ENCODE data around the gene SH2D3C.

Gene SH2D3C

DNA sequence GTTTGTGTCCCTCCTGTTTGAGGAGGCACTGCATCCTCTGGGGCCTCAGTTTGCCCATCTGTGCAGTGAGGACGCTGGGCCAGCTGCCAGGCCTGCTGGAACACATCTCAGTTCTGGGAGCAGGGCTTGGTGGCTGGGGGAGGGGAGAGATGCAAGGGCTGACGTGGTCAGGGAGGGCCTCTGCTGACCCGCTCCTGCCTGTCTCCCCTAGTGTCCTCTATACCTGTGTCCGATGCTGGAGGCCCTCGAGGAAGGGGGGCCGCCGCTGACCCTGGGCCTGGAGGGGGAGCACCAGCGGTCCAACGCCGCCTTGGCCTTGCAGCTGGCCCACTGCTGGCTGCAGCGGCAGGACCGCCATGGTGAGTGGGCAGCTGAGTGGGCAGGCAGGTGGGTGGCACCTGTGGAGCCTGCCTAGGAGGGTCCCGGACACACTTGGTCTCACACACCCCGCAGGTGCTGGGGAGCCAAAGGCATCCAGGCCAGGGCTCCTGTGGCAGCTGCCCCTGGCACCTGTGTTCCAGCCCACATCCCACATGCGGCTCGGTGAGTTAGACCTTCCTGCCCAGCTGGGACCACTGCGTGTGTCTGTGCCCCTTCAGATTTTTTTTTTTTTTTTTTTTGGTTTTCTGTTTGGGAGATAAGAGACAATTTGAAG is 30.0 kb upstream of the SH2D3C start:
- DNase-seq: no peak

DNA sequence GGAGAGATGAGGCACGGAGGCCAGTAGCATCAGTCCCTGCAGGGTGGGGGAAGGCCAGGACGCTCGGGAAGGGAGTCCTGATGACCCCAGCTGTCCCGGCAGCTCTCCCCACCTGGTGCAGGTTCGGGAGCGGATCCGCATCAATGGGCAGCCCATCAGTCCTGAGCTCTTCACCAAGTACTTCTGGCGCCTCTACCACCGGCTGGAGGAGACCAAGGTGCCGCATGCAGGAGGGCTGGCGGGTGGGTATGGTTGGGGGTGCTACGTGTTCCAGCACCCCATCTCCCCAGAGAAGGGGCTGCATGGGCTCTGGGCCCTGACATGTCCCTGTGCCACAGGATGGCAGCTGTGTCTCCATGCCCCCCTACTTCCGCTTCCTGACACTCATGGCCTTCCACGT is 28.4 kb upstream of the SH2D3C start:
- DNase-seq: no peak

DNA sequence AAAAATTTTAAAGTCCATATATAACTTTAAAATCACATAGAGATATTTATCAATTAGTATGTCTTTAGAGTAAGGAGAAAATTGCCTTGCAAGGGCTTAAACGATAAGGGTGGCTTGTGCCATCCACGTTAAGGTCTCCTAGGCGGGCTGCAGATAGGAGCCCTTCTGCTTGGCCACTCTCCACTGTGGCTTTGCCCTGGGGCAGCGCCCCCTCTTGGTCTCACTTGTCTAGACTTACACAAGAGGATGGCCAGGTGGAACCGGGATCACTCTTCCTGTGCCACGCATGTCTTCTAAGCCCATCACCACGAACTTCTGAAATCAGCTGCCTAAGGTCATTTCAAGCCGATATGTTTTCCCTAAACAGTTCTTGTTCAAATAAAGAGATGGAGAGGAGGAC is 27.2 kb upstream of the SH2D3C start:
- DNase-seq: no peak

DNA sequence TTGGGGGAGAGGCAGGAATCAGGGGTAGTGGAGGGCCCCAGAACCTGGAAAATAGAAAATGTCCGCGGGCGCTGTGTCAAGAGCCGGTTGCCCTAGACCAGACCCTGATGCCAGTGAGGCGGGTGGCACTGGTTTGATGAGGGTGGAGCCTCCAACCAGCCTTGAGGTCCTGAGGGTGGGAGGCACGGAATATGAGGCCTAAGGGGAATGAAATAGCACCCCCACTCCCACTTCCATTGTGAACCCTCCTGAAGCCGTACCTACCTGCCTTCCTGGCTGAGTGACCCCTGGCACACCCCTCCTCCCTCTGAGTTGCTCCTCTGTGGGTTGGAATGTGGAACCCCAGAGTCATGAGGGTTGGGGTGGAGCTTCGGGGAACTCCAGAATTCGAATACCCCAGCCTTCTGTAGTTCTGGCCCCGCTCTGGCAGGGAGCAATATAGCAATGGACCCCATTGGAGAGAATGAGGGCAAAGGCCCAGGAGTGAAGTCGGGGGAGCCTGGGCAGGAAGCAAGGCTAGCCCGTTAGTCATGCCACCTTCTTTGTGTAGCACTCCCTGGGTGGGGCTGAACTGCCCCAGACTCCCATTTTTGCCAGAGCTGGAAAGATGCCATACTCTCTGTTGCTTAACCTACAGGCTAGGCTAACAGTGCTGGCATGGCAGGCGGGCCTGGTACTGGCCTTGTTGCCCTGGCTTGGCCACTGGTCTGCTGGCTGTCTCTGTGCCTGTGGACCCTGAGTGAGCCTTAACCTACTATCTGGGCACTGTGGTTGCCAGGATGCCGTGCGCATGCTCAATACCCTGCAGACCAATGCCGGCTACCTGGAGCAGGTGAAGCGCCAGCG is 25.3 kb upstream of the SH2D3C start:
- DNase-seq: peak in 1 of 2 experiments; percentile 29

DNA sequence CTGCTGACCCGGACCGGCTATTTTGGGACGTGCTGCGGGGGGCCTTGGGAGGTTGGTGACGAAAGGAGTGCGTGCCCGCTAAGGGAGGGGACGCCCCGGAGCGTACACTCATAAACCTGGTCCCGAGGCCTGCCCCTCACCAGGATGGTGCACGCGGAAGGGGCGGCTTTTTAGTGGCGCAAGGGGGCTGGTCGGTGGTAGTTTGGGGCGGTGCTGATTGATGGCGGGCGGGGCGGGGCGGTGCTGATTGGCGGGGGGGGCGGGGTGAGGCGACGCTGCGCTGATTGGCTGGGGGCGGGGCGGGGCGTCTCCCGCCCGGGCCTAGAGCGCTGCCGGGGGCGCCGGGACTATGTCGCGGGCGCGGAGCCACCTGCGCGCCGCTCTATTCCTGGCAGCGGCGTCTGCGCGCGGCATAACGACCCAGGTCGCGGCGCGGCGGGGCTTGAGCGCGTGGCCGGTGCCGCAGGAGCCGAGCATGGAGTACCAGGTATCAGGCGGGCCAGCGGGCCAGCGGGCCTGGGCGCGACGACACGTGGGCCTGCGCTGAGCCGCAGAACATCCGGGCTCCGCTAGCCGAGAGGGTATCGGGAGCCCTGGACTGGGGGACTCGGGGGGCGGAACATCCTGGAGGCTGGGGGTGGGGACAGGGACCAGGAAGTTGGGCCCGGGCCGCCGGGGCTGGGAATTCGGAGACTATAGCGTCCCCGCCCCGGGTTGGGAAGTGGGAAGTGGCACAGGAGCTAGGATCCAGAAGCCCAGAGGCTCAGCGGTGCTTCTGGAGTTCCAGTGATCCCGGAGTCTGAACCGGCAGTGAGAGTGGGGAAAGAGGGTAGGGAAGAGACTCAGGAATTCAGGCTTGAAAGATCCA is 24.3 kb upstream of the SH2D3C start, which contains the start of gene FPGS:
Gene FPGS (plus strand): TSS at position 307 of the 868 bp plus-strand sequence. CDS start 43 bp downstream, at position 350.
- DNase-seq: peak; percentile 86 to 87

DNA sequence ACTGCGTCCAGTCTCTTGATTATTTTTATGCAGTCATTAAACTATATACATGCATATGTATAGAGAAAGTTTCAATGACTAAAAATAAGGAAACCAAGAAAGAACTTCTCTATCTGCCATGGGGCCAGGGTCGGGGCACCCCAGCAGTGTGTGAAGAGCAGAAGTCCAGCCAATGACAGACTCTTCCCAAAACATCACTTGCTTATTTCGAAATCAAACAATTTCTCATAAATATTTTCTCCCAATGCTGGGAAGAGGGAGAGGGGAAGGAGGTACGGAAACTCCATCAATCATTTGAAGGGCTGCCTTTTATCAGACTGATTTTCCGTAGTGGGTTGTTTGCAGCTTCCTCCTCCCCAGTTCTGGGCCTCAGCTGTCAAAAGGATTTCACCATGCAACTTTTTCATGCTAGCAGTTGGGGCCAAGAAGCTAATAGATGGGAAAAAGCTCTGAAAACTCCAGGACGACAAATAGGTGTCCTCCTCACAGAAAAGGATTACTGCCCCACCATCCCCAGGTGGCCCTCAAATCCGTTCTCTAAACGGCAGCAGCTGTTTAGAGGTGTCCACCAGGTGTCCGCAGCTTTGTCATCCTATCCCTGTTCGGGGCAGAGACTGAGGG is 23.6 kb upstream of the SH2D3C start:
- DNase-seq: no peak

DNA sequence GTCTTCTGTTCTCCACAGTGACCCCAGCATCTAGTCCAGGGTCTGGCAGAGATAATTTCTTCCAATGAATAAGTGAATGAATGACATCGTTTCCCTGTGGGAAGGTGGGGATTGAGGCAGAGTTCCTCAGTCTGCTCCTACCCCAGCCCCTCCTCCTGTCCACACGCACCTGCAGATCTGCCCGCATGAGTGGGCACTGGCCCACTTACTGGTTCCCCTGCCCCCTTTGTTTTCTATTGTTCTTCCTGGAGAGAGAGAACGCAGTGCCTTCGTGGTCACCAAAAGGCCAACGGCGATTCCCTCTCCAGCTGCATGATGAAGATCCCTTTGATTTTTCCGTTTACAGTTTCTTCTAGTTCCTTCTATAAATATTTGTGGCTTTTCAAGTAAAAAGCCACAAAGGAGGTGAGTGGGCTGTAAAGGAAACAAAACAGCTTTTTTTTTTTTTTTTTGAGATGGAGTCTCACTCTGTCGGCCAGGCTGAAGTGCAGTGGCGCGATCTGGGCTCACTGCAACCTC is 18.4 kb upstream of the SH2D3C start:
- DNase-seq: no peak

DNA sequence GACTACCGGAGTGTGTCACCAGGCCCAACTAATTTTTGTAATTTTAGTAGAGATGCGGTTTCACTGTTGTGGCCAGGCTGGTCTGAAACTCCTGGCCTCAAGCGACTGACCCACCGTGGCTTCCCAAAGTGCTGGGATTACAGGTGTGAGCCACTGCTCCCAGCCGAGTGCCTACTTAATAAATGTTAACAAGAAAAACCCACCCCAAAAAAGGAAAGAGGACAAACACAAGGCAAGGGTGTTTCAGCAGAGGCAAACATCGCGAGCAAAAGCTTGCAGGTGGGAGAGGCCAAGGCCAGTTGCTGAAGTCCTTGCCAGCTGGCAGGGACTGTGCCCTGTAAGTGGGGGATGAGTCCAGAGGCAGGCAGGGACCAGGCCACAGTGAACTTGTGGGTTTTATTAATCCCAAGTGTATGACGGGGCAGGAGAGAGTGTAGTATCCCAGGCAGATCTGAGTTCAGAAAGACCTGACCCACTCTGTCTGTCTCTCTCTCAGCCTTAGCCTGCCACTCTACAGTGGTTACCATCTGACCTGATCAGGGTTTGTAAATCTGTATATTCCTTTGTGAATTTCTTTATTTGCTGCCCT is 17.9 kb upstream of the SH2D3C start:
- no peak for DNase-seq

DNA sequence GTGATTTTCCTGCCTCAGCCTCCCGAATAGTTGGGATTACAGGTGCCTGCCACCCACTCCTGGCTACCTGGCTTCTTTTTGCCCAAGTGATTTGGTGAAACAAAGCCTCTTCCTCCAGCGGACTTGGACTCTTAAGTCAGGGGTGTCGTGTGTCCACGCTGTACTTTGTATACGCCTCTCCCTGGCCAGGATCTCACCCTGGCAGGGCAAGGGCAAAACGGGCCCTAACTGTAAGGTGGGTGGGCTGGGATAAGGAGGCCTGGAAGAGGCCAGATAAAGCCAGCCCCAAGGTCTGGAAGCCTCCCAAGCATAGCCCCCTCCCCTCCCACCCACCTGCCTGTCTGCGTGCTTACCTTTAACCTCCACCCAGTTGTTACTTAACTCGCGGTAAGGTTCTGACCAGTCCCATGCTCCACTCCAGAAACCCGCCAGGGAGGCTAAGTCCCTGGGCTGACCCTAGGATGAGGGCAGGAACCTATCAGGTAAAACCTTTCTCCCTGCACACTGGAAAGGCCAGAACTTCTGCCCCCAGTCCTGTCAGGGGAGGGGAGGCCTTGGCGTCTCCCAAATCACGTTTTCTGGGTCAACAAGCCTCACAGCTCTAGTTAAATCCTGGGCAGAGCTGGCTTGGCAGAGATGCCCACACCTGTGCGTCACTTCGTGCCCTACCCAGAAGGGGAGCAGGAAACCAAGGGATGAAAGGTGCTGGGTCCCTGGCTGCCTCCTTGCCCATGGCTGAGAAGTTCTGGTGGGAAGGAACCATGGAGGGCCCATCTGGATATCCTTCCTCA is 15.7 kb upstream of the SH2D3C start:
- no peak for DNase-seq

DNA sequence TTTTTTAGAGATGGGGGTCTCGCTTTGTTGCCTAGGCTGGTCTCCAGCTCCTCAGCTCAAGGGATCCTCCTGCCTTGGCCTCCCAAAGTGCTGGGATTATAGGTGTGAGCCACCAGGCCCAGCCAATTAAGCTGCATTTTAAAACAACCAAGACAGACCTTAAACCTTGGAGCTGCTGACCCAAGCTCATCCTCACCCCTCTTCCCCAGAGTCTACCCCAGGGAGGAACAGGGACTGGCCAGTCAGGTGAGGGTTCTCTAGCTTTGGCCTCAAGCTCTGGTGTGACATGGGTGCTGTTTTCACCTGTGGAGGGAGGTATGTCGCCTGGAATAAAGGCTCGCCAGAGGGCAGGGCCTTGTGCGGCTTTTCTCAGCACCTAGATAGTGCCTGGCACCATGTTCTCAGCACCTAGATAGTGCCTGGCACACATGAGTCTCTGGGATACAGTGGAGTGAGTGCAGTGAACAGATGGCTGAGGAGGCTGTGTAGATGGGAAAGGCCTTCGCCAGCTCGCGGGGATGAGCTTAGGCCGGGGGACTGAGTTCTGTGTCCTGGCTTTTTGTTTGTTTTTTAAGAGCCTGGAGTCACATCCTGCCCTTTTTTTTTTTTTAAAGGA is 14.7 kb upstream of the SH2D3C start:
- no peak for DNase-seq

DNA sequence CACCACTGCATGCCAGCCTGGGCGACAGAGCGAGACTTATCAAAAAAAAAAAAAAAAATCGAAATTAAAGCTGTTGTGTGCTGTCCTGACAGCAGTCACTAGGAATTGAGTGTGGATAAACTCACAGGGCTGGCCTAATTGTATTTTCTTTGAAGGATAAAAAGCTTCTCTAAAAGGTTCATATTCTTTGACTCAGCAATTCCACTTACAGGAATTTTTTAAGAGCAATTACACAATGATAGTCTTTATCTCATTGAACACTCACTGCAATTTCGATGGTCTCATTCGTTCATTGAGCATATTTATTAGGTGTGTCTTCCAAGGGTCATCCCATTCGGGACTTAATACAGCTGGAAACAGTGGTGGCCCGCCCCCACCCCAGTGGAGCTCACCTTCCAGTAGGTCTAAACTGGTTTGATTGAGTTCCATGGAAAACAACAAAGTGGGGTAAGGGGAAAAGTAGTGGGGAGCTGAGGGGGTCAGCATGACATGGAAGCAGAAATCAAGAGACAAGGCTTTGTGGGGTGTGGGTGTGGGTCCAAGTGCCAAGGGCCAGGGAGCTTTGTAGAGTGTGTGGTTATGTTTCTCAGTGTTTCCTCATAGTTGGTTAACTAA is 14.1 kb upstream of the SH2D3C start:
- DNase-seq: no peak

DNA sequence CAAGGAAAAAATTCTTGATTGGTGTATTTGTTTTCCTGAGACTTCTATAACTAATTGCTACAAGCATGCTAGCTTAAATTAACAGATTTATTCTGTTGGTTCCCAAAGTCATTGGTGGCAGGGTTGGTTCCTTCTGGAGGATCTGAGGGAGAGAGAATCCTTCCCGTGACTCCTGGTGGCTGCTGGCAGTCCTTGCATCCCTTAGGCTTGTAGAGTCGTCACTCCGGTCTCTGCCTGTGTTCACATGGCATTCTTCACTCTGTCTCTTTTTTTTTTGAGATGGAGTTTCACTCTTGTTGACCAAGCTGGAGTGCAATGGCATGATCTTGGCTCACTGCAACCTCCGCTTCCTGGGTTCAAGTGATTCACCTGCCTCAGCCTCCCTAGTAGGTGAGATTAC is 12.6 kb upstream of the SH2D3C start:
- DNase-seq: no peak

DNA sequence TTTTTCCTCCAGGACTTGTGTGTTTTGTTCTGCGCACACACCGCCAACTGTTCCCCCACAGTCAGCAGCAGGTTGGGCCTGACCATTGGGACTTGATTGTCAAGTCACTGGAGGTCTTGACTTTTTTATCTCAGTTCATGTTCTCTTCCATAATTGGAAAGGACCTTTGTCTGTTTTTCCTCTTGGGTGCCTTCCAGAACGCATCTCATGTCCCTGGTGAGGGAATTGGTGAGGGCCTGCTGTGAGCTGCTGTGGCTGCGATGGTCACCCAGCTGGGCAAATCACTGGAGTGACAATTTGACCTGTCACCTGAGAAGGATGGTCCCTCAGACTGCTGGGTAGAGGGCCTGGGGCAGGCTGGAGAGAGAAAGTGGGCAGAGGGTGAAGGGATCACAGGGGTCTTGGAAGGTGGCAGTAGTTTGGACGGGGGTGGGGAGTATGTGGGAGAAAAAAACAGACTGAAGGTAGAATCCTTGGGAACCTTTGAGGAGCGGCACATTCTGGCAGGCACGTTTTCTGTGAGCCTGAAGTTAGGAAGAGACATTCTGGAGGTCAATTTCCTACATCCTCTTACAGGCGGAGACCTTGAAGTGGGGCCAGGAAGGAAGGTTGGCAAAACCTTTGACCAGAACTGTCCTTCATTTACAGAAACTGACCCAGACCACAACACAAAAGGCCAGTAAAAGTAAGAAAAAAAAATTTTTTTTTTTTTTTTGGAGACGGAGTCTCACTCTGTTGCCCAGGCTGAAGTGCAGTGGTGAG is 11.8 kb upstream of the SH2D3C start:
- DNase-seq: no peak

DNA sequence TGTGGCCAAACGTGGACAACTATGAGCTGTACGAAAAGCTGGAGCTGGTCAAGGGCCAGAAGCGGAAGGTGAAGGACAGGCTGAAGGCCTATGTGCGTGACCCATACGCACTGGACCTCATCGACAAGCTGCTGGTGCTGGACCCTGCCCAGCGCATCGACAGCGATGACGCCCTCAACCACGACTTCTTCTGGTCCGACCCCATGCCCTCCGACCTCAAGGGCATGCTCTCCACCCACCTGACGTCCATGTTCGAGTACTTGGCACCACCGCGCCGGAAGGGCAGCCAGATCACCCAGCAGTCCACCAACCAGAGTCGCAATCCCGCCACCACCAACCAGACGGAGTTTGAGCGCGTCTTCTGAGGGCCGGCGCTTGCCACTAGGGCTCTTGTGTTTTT is 10.7 kb upstream of the SH2D3C start:
- DNase-seq: no peak

DNA sequence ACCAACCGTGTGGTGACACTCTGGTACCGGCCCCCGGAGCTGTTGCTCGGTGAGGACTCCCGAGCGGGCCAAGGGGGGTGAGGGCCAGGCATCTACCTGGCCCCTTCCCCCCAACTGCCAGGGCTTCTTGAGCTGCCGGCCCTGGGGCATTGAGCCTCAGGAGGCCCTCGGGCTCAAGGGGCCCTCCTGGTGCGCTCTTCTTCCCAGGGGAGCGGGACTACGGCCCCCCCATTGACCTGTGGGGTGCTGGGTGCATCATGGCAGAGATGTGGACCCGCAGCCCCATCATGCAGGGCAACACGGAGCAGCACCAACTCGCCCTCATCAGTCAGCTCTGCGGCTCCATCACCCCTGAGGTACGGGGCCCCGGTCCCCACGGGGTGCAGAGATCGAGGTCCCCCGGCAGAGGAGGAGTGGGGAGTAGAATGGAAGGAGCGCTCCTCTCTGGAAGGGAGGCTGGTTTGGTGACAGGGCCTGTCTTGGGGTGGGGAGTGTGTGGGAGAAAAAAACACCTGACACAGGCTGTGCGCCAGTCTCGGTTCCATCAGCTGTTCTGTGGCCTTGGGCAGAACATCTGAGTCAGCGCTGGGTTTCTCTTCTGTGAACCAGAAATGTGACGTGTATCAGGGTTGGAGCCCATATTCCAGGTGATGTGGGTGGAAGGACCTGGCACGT is 10.0 kb upstream of the SH2D3C start:
- no peak for DNase-seq

DNA sequence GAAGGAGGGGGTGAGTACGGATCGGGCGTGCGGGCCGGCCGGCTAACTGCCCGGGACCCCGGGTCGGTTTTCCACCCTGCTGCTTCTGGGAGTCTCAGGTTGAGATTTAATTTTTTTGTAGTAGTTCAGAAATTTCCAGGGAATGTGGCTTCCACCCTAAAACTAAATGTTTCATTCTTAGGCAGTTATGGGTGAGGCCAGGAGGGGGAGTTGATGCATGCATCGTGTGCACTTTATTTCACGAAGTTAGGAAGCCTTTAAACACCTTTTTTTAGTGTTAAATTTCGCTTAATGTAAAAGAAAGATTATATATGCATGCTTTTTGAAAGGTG is 8.3 kb upstream of the SH2D3C start:
- DNase-seq: no peak

DNA sequence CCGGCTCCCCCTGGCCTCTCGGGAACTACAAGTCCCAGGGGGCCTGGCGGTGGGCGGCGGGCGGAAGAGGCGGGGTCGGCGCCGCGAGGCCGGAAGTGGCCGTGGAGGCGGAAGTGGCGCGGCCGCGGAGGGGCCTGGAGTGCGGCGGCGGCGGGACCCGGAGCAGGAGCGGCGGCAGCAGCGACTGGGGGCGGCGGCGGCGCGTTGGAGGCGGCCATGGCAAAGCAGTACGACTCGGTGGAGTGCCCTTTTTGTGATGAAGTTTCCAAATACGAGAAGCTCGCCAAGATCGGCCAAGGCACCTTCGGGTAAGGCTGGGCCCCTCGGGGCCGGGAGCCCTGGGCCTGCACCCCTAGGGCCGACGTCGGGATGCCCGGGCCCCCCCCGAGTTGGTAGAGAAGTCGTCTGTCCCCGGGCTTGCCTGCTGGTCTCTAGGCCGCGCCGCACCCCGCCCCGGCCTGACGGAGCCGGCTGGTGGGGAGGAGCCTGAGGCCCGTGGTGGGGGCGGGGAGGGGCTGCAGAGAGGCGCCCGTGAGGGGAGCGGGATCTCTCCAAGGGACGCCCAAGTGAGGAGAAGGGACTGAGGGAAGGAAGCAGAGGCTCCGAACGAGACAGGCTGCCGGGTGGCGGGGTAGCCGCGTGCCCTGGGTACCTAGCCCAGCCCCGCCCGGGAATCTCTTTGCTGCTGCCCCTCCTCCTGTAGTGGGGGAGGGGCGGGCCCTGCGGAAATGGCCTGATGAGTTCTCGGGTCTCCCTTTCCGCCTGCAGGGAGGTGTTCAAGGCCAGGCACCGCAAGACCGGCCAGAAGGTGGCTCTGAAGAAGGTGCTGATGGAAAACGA is 7.7 kb upstream of the SH2D3C start, which contains the start of gene CDK9:
Gene CDK9 (plus strand): TSS at position 102 of the 840 bp plus-strand sequence. CDS start 115 bp downstream, at position 217.
- DNase-seq: peak; percentile 62 to 83
